HG03432 (cell line): Measurements from ENCODE around the gene TMED8.
"Not testable (repeated sequence)": the region's sequence is repeated elsewhere in the genome, so short reads cannot be mapped to it uniquely, and the experiment has no call there.

ENCODE experiments used
- ATAC-seq: cut with Tn5 transposase; IDR thresholded peaks from one replicate; pipeline ENCODE4 v1.9.1; 2021; ENCODE audit warnings: mild to moderate bottlenecking, moderate library complexity; ENCODE audit not compliant: unreplicated experiment

Gene TMED8

DNA sequence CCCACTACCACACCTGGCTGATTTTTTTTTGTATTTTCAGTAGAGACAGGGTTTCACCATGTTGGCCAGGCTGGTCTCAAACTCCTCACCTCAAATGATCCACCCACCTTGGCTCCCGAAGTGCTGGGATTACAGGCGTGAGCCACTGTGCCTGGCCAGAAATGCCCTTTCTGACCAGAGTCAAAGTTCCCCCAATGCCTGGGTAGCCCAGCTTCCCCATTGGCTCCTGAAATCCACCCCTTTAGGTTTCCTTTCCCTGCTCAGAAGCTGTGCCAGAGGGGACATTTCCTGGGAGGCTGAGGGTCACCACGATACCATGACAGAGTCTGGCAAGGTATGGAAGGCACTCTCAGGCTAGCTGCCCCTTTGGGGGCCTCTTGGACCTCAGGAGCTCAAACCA lies 52.6 kb downstream of the TMED8 start:
- no peak for ATAC-seq

DNA sequence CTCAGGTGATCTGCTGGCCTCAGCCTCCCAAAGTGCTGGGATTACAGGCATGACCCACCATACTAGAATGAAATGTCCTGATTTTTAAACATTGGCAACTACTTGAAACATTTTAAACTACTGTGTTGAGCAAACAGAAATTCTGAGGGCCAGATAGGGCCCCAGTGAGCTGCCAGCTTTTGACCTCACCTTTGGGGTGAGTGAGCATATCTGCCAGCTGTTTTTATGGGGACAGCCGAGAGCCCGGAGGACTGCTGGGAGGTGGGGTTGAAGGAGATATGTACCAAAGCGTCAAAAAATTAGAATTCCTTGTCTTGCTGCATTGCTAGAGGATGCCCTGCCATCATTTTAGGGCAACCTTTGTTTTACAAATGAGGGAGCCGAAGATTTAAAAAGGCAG lies 53.3 kb downstream of the TMED8 start:
- ATAC-seq = no peak

DNA sequence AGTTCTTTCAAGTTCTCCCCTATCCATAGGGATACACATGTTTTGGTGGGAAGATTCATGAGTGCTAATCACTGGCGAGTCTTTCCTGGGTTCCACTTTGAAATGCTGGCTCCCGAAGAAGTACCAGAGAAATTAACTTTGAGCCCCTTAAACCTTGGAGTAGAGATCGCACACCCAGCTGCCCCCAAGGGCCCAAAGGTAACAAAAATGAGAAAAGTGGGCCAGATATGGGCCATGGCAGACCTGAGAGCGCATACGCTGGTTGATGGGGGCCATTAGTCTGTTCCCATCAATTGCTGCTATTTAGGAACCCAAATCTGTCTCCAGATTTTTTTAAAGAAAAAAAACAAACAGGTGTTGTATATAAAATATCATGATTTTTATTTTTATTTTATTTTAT lies 53.9 kb downstream of the TMED8 start:
- no peak for ATAC-seq

DNA sequence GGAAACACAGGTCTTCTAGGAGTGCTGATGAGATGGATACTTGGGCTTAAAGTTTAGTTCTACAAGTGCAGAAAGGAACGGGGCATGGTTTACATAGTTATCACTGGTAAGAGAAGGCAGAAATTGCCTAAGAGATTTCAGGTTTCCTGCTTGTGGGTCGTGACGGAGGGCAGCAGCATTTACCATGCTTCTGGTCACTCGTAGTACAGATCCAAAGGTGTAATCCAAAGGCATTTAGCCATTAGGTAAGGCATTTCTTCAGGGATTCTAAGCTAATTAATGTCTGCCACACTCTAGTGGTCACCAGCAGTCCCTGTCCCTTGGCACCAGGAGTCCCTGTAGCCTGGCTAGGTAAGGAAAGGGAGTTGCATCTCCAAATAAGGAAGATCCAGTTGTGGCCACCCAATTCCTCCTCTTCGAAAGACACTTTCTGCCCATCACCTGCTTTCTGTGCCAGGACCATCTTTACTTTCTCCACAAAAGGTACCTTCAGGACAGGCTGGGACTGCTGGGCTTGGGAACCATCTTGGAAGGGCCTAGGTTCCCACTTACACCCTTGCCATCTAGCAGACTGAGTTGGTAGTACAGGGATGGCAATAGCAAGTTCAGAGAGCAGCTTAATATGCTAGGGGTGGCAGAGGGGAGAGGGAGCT lies 54.5 kb downstream of the TMED8 start:
- no peak for ATAC-seq

DNA sequence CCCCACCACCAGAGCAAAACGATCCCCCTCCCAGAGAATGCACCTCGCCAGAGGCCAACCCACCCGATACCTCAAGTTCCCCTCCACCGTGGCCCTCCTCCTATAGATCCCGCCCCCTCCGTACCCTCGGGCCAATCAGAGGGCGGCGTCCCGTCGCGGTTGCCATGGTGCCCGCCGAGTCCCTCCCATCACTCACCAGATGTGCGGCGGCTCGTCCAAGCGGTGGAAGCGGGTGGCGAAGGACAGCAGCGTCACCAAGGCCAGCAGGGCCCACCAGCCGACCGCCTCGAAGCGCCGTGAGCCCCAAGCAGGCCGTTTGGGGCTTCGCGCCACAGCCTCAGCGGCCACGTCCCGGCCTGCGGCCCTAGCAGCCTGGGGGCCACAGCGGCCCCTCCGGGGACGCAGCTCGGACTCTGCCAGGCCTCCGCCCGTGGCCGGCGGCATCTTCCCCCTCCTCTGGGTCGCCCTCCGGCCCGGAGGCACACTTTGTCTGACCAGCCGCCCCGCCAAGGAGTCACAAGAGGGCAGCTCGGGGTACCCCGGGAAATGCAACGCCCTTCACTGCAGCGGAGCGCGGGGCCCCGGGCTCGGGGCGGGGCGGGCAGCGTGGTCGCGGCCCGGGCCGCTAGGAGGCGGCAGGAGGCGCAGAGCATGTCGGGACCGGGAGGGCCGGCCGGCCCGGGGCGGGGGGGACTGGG lies 56.5 kb downstream of the TMED8 start, which contains the start of gene POMT2:
POMT2 (minus strand) TSS at position 646 of the 698 bp plus-strand sequence; CDS start at position 444, 202 bp downstream.
- ATAC-seq = peak; percentile 72

DNA sequence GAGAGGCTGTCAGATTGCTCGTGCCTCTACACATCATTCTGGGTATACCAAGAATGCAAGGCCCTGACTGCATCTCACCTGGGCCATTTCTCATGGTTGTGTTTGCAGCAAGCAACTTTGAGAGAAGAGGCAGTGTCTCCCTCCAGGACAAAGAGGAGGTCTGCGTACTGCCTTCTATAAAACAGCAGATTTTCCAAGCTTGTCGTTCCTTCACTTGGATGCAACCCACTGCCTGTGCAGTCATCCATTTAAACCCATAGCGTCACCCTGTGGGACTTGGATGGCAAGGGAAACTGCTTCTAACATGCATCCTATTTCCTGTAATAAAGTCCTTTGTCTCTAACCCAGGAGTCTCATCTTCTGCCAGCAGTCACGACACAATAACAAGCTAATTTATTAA lies 57.5 kb downstream of the TMED8 start:
- no peak for ATAC-seq

DNA sequence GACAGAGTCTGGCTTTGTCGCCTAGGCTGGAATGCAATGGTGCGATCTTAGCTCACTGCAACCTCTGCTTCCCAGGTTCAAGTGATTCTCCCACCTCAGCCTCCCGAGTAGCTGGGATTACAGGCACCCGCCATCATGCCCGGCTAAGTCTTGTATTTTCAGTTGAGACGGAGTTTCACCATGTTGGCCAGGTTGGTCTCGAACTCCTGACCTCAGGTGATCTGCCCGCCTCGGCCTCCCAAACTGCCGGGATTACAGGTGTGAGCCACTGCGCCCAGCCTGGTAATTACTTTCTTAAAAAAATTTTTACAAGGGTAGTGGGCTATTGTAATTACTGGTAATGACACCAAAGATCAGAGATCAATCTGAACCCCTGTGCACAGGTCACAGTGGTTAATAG lies 58.1 kb downstream of the TMED8 start:
- not testable (repeated sequence) for ATAC-seq

DNA sequence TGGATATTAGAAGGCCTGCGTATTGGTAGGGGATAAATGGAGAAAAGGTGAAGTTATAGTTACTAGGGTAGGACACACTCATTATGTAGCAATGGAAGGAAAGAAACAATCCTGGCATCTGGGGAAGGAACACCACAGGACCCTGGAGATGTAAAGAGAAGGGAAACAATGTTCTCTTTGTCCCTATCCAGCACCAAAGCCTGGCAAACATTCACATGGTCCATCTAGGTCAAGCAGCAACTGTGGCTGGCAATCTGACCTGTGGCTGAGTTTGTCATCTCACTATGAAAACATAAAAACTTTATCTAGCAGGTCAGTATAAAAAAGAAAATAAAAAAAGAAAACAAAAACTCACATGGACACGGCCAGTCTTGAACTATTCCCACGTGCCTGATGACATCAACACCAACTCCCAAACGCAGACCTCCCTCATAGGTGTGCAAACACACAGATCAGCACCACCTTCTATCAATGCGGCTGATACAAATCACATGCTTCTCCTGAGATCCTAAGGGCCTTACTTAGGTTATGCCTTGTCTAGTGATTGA lies 58.8 kb downstream of the TMED8 start:
- ATAC-seq = no peak

DNA sequence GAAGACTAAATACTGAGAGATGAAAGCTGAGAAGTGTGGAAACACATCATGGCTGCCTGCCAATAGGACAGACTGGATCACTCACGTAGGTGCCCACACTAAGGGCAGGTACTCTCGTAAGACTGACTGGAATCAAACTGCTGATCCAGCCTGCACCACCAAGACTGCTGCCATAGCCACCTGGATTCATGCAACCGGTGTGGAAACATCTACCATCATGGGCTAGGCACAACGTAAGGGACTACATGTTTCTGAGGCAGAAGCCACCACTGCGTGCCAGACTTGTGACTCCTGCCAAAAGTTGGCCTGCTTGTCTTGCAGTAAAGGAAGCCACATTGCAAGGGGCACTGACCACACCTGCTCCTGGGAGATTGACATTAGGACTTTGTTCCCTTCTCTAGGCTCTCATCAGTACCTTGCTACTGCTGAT lies 60.0 kb downstream of the TMED8 start:
- ATAC-seq = no peak

DNA sequence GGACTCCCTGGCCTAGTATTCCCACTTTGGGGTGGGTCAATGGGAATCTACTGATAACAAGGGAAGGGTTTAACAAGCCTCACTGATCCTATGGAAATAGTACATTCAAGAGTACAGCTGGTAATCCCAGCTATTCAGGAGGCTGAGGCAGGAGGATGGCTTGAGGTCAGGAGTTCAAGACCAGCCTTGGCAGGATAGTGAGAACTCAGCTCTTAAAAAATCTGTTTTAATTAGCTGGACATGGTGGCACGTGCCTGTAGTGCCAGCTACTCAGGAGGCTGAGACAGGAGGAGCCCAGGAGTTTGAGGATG lies 60.7 kb downstream of the TMED8 start:
- no peak for ATAC-seq

DNA sequence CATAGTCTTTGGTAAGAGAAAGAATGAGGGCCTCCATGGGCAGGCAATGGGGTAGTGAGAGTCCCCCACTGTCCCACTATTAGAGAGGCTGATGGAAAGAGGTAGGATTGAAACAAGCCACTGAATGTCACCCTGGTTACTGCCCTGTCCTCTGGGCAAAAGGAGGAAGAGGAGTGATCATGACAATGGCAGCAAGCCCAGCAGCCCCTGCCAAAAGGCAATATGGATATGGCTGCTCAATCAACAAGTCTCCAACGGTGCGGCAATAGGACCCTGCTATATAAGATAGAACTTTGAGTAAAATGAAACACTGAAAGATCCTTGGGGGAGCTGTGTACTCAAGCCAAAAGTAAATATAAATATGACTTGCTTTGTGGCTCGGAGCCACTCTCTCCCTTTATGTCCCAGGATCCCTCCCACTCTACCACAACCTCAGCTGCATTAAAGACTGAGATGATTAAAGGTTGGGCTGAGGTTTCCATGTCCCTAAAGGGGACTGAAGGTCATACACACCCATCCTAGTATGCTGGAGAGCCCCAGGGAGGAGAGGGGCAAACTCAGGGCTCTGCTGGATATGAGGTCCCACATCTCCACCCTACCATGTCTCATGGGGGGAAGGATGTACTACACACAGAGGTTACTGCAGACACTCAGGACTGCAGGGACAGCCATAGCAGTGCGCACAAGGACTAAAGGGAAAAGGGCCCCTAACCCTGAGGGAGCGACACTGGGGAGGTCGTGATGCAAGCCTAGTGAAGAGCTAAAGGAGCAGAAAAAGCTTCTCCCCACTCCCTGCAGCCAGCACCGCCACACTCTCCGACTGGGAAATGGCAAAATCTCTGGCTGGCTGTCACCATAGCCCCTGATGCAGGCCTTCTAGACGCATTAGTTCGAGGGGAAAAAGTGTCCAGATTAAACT lies 62.1 kb downstream of the TMED8 start:
- no peak for ATAC-seq

DNA sequence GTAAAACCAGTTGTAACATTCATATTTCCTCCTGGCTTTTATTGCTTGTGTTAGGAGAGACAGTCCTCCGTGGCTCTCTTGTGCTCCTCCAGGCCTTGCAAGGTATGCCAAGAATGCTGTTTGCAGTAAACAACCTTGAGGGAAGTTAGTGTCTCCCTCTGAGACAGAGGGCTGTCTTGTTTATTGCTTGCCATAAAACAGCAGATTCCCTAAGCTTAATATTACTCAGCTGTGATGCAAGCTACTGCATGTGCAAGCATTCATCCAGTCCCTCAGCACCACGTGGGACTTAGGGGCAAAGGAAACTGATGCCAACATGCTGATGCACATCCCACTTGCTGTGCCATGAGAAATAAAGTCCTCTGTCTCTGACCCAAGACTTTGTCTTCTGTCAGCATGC lies 62.9 kb downstream of the TMED8 start:
- no peak for ATAC-seq

DNA sequence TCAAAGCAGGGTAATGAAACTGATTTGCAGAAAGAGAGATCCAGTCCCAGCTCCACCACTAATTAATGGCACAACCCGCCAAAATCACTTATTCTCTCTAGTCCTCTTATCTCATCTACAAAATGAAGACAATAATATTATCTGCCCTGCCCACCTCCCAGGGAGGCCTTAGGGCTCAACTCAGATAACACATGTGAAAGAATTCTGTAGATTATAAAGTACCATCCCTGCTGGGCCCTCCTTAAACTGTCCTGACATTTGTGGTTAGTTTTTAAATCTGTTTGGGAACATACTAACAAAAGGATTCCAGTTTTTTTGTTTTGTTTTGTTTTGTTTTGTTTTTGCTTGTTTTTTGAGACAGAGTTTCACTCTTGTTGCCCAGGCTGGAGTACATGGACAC lies 63.5 kb downstream of the TMED8 start:
- ATAC-seq = no peak

DNA sequence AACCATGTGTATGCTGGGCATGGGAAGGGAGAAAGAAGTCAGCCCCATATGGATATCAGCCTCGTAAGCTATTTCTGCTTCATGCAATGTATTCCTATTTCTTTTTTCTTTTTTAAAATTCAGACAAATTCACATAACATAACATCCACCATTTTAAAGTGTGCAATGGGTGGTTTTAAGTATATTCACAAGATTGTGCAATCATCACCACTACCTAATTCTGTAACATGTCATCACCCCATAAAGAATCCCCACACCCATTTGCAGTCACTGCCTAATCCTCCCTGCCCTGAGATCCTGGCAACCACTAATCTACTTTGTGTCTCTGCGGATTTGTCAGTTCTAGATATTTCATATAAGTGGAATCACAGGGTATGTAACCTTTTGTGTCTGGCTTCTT lies 65.7 kb downstream of the TMED8 start:
- no peak for ATAC-seq

DNA sequence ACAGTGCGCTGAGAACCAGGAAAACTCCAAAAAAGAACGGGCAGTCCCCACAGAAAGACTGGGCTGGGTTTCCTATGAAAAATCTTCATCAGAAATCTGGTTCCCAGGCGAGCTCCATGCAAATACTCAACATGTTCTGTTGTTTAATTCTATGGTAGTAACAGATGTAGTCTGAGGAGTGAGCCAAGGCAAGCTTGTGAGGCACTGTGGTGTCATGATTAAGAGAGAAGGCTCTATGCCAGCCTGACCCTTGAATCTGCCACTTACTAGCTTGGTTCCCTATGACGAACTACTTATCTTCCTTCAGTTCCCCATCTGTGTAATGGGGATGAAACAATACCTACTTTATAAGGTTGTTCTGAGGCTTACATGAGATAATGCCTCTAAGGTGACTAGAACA lies 66.9 kb downstream of the TMED8 start:
- ATAC-seq = no peak

DNA sequence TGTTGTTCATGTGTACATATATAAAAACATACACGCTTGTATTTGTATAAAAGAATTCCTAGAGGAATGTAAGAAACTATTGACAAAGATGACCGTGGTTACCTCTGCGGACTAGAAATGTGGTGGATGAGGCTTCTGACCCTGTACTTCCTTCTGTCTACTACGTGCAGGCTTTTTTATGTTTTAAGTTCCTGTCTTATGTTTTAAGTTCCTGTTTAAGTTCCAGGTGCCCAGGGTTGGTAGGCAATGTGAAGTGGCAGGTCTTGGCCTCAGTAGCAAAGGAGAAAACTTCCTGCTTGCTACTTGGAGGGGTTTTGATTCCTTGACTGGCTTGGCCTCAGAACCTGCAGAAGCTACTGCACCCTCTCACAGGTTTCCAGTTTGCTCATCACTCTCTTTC lies 67.8 kb downstream of the TMED8 start:
- no peak for ATAC-seq

DNA sequence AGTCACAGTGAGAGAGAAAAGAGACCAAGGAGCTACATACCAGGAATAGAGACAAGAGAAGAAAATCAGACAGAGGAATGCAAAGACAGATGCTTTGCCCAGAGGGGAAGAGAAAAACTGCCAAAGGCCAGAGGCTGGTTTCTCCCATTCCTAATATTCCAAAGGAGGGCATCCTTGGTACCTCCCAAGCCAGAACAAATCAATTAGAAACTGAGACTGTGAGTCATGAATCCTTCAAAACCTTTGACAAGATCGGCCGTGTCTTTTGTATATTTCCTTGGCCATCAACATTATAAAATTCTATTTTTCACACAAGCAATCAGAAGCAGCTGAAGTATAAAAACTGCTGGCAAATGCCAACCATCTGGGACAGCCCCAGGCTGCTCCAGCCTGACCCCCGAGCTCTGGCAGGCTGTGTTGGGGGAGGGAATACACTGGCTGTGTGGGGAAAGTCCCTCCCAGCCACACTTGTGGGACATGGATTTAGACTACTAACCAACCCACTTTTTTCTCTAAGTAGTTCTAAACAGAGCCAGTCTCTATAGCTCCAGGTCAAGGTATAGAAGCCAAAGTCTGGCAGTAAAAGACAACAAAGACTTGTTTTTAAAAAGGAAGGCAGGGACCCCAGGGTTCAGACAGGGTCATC lies 69.9 kb downstream of the TMED8 start:
- ATAC-seq = no peak

DNA sequence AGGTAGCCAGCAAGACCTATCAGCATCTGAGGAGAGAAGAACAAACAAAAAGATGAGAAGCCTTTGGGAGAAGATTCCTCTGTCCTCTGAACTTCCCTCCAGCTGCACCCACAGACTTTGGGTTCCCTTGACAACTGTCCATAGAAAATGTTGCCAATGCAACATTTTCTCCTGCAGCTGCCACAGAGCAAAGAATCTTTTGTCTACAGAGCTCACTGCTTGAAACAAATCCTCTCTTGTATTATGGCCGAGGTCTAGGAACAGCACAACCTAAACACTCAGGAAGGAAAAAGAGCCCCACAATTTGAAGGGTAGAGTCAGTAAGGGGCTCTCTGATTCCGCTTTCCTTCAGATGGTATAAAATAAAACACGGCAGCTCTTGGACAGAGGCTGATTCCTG lies 70.5 kb downstream of the TMED8 start:
- no peak for ATAC-seq

DNA sequence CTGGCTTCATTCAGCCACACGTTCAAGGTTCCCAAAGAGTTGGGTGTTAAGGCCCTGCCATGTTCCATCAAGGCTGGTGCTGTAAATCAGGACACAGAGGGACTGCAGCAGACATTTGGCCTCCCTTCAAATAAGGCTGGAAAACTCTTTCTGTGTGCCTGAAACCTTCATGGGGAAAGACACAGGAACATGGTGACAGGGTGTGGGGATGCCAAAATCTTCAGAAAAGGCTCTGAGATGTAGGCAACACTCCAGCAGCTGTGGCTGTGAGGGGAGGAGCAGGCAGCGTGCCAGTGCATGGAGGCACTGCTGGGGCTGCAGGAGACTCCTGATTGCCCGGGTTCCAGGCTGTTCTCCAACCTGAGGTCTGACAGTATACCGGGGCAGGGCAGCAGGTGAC lies 71.2 kb downstream of the TMED8 start:
- ATAC-seq = no peak

DNA sequence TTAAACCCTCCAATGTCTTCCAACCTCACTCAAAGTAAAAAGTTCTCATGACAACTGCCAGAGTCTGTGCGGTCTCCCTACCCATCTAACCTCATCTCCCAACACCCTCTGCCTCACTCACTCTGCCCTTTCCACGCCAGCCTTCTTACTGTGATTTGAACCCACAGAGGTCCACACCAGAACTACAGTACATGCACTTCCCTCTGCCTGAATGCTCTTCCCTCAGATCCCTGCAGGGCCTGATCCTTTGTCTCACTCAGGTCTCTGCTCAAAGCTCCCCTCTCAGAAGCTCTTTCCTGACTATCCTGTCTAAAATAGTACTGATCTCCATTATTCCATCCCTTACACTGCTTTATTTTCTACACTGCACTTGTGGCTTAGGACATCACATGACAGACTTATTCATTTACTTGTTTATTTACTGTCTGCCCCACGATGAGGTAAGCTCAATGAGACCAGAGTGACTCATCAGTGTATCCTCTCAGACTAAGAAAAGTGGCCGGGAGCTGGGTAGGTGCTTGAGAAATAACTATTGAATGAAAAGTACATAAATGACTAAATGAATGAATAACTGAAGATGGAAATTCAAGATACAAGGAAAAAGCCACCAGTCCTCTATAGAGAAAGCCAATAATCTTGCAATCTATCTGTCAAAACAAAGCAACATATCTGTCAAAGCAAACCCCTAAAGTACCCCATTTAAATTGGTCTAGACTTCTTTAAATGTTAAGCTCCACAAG lies 73.3 kb downstream of the TMED8 start:
- ATAC-seq = peak; percentile 65
